GM15510 (cell line): Measurements from ENCODE around the gene L3MBTL4.

Experiments used
- POLR2A ChIP-seq: IDR thresholded peaks from 3 replicates; pipeline ENCODE4 v1.6.1; 2011; ENCODE audit warnings: borderline replicate concordance; ENCODE audit not compliant: insufficient read length; ENCODE audit errors: extremely low read depth

Gene L3MBTL4

GRCh38 chr18:5962362-5962761 is 452.3 kb downstream of the L3MBTL4 start:
- no peak for TF ChIP-seq POLR2A

GRCh38 chr18:5961828-5962150 is 452.9 kb downstream of the L3MBTL4 start:
- TF ChIP-seq POLR2A = no peak

GRCh38 chr18:5961097-5961827 is 453.4 kb downstream of the L3MBTL4 start:
- no peak for TF ChIP-seq POLR2A

GRCh38 chr18:5958822-5959221 is 455.9 kb downstream of the L3MBTL4 start:
- no peak for TF ChIP-seq POLR2A

- TF ChIP-seq POLR2A = no peak
Measured at GRCh38 chr18:5955861-5956260, 458.9 kb downstream of the L3MBTL4 start.

GRCh38 chr18:5951515-5952091 is 463.1 kb downstream of the L3MBTL4 start:
- TF ChIP-seq POLR2A = no peak

- TF ChIP-seq POLR2A = no peak
Measured at GRCh38 chr18:5948781-5949180, 465.9 kb downstream of the L3MBTL4 start.

- no peak for TF ChIP-seq POLR2A
Measured at GRCh38 chr18:5948237-5948636, 466.5 kb downstream of the L3MBTL4 start.

GRCh38 chr18:5944448-5944847 is 470.3 kb downstream of the L3MBTL4 start:
- no peak for TF ChIP-seq POLR2A

GRCh38 chr18:5943514-5943913 is 471.2 kb downstream of the L3MBTL4 start:
- TF ChIP-seq POLR2A = no peak

GRCh38 chr18:5942591-5942990 is 472.1 kb downstream of the L3MBTL4 start:
- TF ChIP-seq POLR2A = no peak

GRCh38 chr18:5941890-5942289 is 472.8 kb downstream of the L3MBTL4 start:
- TF ChIP-seq POLR2A = no peak

GRCh38 chr18:5939801-5940667 is 474.7 kb downstream of the L3MBTL4 start:
- no peak for TF ChIP-seq POLR2A

- TF ChIP-seq POLR2A = no peak
Measured at GRCh38 chr18:5937795-5938194, 476.9 kb downstream of the L3MBTL4 start.

- no peak for TF ChIP-seq POLR2A
Measured at GRCh38 chr18:5937121-5937520, 477.6 kb downstream of the L3MBTL4 start.
